OCI-LY1 (cell line): Measurements from ENCODE around the gene PDS5B.

Experiments used
- CTCF ChIP-seq: fragments of 200-600 bp; sonication (generic), shearing (Covaris generic); IDR thresholded peaks from 2 replicates; pipeline ENCODE4 v1.5.1; 2017; ENCODE audit warnings: mild to moderate bottlenecking, antibody characterized with exemption, low read length, moderate library complexity, mixed read lengths
- EZH2 ChIP-seq: fragments of 200-600 bp; sonication (generic), shearing (Covaris generic); IDR thresholded peaks from 2 replicates; pipeline ENCODE4 v1.8.0; 2017; ENCODE audit warnings: borderline replicate concordance, mixed run types, mild to moderate bottlenecking, antibody characterized with exemption, low read length, moderate library complexity, mixed read lengths

GRCh38 chr13:32657309-32657708 is 71.1 kb downstream of the PDS5B start:
- no peak for TF ChIP-seq EZH2
- no peak for TF ChIP-seq CTCF
